Measurements from ENCODE around the gene KRTAP12-1. TPM values are rescaled to one million over a fixed set of nuclear protein-coding genes. Genes with fewer than 3 reads are reported as not detected.

Gene KRTAP12-1
- total RNA-seq, 1 experiment from 2014 or later = not detected

DNA sequence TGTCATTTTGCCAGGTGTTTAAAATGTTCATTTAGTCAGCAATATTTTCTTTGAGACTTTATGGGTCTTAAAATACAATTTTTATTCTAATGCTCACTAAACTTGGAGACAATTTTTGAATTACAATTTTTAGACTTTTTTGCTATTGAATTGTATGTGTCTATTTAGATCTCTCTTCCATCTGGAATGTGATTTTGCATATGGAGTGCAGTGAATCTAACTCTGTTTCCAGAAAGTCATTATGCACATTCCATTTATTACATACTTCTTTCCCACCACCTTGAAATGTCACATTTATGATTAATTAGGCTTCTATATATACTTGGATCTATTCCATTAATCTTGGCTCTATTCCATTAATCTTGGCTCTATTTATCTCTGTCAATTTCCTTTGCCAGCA, 35.0 kb upstream of the KRTAP12-1 start:
- no peak overlapping the region for H3K4me3 ChIP-seq
- TF ChIP-seq EZH2 (IDR thresholded peaks at IDR 0.05; ENCODE audit: low read depth) = no peak
- TF ChIP-seq, protein P1, sequence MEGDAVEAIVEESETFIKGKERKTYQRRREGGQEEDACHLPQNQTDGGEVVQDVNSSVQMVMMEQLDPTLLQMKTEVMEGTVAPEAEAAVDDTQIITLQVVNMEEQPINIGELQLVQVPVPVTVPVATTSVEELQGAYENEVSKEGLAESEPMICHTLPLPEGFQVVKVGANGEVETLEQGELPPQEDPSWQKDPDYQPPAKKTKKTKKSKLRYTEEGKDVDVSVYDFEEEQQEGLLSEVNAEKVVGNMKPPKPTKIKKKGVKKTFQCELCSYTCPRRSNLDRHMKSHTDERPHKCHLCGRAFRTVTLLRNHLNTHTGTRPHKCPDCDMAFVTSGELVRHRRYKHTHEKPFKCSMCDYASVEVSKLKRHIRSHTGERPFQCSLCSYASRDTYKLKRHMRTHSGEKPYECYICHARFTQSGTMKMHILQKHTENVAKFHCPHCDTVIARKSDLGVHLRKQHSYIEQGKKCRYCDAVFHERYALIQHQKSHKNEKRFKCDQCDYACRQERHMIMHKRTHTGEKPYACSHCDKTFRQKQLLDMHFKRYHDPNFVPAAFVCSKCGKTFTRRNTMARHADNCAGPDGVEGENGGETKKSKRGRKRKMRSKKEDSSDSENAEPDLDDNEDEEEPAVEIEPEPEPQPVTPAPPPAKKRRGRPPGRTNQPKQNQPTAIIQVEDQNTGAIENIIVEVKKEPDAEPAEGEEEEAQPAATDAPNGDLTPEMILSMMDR (conservative IDR thresholded peaks at IDR 0.05) = no peak
- intact Hi-C loops (cut with micrococcal nuclease; ENCODE audit: unreplicated experiment) = no loop called here
- no peaks in the 10 kb centered on the region for H3K79me2 ChIP-seq (ENCODE audit: low read depth)
- H3K27ac ChIP-seq = no peak overlapping the region
- H3K9me3 ChIP-seq (ENCODE audit: insufficient read depth, low read depth) = no peaks in the 10 kb centered on the region
- H2AFZ ChIP-seq = no peak overlapping the region
- peaks cover 55% of the 10 kb centered on the region for H3K27me3 ChIP-seq (ENCODE audit: insufficient read depth, low read depth)
- H3K4me2 ChIP-seq = no peak overlapping the region
- H4K20me1 ChIP-seq (ENCODE audit: insufficient read depth) = no peaks in the 10 kb centered on the region
- no peaks in the 10 kb centered on the region for H3K36me3 ChIP-seq (ENCODE audit: low read depth)
- no peak for DNase-seq
- no TSS peak for BruUV-seq (replicated peaks)
- H3K4me1 ChIP-seq (replicated peaks; ENCODE audit: insufficient read depth) = no peaks in the 10 kb centered on the region
- CTCF ChIA-PET = no interaction called here
- POLR2A ChIA-PET (ENCODE audit: unreplicated experiment) = no interaction called here
- H3F3A ChIP-seq (ENCODE audit: insufficient read depth, low read depth) = no peaks in the 10 kb centered on the region
- H3K9me2 ChIP-seq (ENCODE audit: insufficient read depth) = no peaks in the 10 kb centered on the region

DNA sequence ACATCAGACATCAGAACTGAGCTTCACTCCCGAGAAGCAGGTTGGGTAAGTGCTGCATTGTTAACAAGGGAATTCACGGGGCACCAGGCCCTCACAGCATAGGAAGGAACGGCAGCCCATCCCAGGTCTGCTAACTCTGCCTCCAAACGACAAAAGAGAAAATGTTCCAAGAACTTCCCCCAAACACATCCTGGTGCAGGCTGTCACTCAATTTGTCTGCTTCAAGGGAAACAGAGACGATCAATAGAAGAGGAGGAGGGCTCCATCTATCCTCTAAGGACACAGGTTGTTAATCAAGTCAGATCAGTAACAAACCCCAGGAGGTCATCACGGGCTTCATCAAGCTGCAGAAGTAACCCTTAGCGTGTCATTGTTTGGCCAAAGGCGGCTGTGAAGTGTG, 32.9 kb upstream of the KRTAP12-1 start:
- Histone ChIP-seq H3K4me2 (no peak overlapping the region), H4K20me1 (ENCODE audit: insufficient read depth) (no peaks in the 10 kb centered on the region), H3K27me3 (ENCODE audit: insufficient read depth, low read depth) (peaks cover 64% of the 10 kb centered on the region), H3K4me3 (no peak overlapping the region), H2AFZ (no peak overlapping the region), H3K79me2 (ENCODE audit: low read depth) (no peaks in the 10 kb centered on the region), H3K9me3 (ENCODE audit: insufficient read depth, low read depth) (no peaks in the 10 kb centered on the region), H3K36me3 (ENCODE audit: low read depth) (no peaks in the 10 kb centered on the region), H3K9me2 (ENCODE audit: insufficient read depth) (no peaks in the 10 kb centered on the region), H3F3A (ENCODE audit: insufficient read depth, low read depth) (no peaks in the 10 kb centered on the region), H3K27ac (no peak overlapping the region), H3K4me1 (replicated peaks; ENCODE audit: insufficient read depth) (no peaks in the 10 kb centered on the region)
- intact Hi-C loops (cut with micrococcal nuclease; ENCODE audit: unreplicated experiment) = no loop called here
- CTCF ChIA-PET = no interaction called here
- no peak for DNase-seq
- POLR2A ChIA-PET (ENCODE audit: unreplicated experiment) = no interaction called here
- no peak for TF ChIP-seq EZH2 (IDR thresholded peaks at IDR 0.05; ENCODE audit: low read depth)
- TF ChIP-seq, protein P1 (conservative IDR thresholded peaks at IDR 0.05) = no peak
- no TSS peak for BruUV-seq (replicated peaks)

DNA sequence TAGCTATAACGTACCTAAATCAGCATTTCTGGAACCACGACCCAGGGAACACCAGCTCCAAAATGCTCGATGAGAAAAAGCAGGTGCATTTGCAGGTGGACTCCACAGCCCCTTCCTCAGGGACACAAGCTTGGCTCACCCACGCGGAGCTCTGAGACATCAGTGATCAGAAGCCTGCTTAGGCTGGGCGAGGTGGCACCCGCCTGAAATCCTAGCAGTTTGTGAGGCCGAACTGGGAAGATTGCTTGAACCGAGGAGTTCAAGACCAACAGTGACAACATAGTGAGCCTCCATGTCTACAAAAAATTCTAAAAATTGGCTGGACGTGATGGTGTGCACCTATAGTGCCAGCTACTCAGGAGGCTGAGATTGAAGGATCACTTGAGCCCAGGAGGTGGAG, 31.9 kb upstream of the KRTAP12-1 start:
- no TSS peak for BruUV-seq (replicated peaks)
- ChIA-PET POLR2A (ENCODE audit: unreplicated experiment) (no interaction called here), CTCF (no interaction called here)
- intact Hi-C loops (cut with micrococcal nuclease; ENCODE audit: unreplicated experiment) = no loop called here
- Histone ChIP-seq H3K4me1 (replicated peaks; ENCODE audit: insufficient read depth) (no peaks in the 10 kb centered on the region), H3K9me3 (ENCODE audit: insufficient read depth, low read depth) (no peaks in the 10 kb centered on the region), H3K27ac (no peak overlapping the region), H3K9me2 (ENCODE audit: insufficient read depth) (no peaks in the 10 kb centered on the region), H3K27me3 (ENCODE audit: insufficient read depth, low read depth) (peaks cover 64% of the 10 kb centered on the region), H2AFZ (no peak overlapping the region), H3K36me3 (ENCODE audit: low read depth) (no peaks in the 10 kb centered on the region), H3K79me2 (ENCODE audit: low read depth) (no peaks in the 10 kb centered on the region), H3K4me2 (no peak overlapping the region), H4K20me1 (ENCODE audit: insufficient read depth) (no peaks in the 10 kb centered on the region), H3F3A (ENCODE audit: insufficient read depth, low read depth) (no peaks in the 10 kb centered on the region), H3K4me3 (no peak overlapping the region)
- TF ChIP-seq, protein P1 (conservative IDR thresholded peaks at IDR 0.05) = no peak
- no peak for TF ChIP-seq EZH2 (IDR thresholded peaks at IDR 0.05; ENCODE audit: low read depth)
- DNase-seq = no peak
